Measurements from ENCODE around the gene ADCY2.

The ADCY2 gene

DNA sequence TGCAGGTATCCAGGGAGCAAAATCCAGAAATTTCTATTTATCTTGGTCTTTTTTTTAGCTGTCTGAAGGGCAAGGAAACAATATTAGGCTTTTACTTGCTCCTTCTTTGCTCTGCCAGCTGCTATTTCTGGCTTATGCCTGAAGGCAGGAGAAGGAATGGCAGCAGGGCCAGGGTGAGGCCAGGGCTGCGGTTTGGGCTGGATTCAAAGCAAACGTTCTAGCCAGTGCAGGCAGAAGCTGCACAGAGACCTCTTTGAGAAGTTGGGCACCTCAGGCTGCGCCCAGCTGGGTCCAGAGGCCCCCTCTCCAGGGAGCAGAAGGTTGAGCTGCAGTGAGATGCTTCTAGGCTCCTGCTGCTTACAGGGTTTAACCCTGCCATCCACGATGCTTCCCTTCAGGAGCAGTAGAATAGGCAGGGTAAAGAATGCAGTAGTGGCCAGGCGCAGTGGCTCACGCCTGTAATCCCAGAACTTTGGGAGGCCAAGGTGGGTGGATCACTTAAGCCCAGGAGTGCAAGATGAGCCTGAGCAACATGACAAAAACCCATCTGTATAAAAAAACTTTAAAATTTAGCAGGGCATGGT lies 201.2 kb downstream of the ADCY2 start:
- DNase-seq (ENCODE audit: low read depth), result no peak

DNA sequence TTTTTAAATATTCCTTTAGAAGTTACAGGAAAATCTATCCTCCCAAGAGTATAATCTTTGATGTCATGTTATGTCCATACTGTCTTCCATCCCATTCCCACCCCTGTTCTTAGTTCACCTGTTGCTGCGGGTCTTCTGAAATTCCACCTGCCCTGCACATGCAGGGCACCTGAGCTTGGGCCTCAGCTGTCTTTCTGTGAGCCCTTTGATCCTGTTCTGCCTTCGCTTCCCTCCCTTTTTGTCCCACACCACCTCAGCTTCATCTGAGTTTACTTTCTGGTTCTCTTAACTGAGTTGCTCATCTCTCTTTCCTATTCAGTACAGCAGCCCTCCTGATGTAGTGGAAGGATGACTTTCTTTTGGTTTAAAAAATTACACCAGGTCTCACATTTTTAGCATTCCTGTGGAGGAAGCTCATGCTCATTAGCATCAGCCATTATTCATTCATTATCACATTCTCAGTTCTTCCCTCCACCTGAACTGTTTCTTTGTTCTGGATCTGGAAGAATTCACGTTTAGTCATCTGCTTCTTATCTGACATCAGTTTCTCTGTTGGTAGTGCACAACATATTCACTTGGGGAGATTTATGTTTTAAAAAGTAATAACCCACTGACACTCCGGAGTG lies 211.0 kb downstream of the ADCY2 start:
- no peak for DNase-seq (ENCODE audit: low read depth)

DNA sequence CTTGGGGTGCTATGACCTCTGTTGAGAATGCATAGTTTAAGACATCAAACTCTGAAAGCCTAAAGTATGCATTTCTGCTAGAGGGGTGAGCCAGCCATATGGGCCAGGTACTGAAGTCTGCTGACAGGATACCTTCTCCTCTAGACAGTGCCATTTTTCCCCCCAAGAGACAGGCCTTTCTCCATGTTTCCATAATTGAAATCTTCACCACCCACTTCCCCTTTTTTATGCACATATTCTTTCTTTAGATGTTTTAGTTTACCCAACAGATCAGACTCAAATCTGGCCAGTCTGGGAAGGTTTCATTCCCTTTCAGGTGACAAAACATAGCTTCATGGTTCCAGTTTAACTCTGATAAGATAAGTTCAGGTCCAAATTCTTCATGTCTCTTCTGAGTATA lies 212.8 kb downstream of the ADCY2 start:
- no peak for DNase-seq (ENCODE audit: low read depth)

DNA sequence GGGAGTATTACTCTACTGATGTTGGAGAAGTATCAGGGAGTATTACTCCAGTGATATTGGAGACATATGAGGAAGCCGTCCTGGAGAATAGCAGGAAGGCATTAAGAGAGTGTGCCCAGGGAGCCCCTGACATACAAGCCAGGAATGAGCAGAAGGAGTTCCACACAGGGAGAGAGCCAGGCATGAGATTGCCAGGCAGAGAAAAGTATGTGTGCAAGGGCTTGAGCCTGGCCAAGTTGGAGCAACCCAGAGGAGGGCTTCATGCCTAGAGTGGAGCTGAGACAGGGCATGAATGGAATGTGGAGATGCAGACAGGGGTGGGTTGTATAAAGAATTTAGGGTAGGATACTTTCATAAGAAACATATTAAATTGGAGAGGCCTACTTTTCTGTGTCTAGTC lies 213.8 kb downstream of the ADCY2 start:
- DNase-seq (ENCODE audit: low read depth), result no peak

DNA sequence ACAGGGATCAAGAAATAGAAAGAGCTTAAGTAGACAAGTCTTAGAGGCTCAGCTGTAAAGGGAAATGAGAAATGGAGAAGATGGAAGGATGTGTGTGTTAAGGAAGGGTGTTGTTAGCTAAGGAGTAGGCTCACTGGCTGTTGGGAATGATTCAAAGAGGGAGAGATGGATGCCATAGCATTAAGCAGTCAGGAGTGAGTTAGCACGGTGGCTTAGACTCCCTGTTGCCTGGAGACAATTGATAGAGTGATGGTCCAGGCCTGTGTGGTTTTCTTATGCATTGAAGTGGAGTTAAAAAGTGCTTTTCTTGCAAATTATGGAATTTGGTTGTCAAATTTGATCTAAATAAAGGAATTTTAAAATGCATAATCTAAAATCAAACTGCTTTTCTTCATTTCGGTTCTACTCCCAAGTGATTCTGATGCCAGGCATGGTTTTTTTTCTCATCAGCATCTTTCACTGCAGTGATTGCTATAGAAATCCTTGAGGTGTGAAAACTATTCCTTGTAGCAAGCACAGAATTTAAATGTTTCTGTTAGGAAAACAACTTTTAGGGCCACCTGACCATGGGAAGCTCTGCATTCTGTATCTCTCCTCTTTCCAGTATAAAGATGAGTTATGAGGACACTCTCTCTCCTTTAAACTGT lies 214.7 kb downstream of the ADCY2 start:
- no peak for DNase-seq (ENCODE audit: low read depth)

DNA sequence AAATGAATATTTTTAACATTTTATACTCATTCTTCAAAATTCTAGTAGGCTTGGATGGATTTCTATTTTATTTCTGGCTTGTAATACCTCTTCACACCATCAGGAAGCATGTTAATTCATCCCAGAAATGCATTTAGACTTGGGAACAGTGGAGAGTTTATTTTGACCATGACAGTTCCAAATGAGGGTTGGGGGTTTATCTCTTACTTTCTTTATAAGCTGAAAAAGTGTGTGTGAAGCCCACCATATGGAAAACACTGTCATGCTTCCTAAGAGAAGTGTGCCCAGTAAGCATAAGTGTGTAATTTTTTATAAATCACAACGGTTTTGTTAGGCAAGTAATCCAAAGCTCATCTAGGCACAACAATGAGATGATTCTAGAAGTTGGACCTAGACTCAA lies 215.6 kb downstream of the ADCY2 start:
- no peak for DNase-seq (ENCODE audit: low read depth)

DNA sequence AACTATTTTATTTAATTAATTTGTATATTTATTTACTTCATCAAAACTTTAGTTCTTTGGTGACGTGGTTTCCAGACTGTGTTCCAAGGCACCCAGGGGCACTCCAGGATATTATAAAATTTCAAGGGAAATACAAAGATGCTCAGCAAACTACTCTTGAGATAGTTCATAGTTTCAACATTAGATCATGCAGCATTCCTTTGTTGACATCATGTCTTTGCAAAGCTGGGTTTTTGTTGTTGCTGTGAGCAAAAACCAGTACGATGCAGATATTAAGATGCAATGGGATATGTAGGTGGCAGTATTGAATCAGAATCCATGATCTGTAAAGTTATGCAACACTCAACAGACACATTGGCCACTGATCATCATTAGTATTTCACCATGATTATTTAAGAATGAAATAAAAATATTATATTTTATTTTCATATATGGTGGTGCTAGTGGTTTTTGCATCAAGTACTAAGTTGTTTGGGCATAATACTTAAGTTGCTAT lies 219.7 kb downstream of the ADCY2 start:
- DNase-seq (ENCODE audit: low read depth), result no peak

DNA sequence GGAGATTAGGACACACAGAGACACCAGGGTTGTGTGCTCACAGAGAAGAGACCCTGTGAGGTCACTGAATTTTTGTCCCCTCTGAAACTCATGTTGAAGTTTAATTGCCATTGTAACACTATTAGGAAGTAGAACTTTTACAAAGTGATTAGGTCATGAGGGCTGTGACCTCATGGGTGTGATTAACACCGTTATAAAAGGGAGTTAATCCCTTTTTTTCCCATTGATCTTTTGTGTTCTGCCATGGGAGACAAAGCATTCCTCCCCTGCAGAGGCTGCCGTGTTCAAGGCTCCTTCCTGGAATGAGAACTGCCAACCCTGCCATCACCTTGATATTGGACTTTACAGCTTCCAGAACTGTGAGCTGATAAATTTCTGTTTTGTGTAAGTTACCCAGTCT lies 221.0 kb downstream of the ADCY2 start:
- no peak for DNase-seq (ENCODE audit: low read depth)

DNA sequence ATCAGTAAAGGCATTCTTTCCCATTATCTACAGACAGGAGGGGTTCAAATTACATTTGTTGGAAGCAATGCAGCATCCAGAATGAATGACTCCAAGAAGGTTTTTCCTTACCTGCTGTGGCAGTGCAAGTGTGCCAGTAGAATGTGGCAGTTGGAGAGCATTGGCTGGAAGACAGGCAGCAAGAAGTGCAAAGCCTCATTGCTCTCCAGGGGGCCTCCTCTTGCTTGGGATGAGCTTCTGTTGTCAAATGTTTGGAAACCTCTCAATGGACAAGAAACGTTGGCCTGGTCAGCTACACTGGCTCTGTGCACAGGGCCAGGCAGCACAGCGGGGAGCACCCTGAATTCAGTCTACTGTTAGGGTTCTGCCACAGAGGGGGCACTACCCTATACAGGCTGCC lies 226.6 kb downstream of the ADCY2 start:
- DNase-seq (ENCODE audit: low read depth), result no peak

DNA sequence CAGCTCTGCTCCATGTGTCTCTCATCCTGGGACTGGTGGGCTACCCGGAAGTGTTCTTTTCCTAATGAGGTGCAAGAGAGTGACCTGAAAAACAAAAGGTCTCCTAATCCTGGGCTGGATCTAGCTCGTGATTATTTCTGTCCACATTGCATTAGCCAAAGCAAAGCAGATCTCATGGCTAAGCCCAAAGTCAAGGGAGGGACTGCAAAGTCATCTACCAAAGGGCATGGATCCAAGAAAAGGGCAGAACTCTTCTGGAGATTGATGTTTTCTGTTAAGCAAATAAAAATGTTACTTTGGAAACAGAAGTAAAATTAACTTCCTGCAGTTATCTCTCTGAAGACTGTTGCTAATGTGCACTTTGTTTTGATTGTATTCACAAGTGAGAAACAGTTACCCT lies 229.8 kb downstream of the ADCY2 start:
- DNase-seq (ENCODE audit: low read depth), result no peak

DNA sequence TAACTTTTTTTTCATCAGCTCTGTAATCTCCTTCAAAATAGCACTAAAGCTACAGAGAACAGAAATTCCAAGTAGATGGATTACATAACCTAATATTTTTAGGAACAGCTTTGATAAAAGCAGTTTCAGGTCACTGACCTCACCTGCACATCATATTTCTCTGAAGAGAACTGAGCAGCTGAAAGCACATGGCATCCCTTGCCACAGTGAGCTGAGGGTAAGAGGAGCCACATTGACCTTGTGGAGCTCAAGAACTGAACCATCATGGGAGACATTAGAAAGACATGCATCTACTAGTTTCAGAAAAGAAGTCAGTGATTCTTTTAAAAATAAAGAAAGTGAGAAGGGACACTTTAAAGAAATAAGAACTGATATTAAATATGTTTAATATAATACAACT lies 232.3 kb downstream of the ADCY2 start:
- DNase-seq (ENCODE audit: low read depth), result no peak

DNA sequence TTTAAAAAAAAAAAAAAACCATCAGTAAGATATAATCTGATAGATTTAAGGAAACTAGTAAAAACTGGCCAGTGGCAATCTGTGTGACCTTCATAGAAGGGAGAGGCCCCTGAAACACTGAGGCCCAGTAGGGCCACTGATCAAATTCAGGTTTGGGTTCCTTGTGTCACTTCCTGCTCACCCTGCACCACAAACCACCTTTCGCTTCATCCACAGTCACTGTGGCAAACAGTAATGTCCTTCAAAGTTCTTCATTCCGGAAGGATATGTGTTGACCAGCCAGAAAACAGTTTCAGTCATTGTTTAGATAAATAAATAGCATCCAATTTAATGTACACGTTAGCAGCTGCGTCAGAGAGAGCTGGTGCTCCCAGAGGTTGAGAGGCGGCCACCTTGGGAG lies 232.9 kb downstream of the ADCY2 start:
- DNase-seq (ENCODE audit: low read depth), result no peak

DNA sequence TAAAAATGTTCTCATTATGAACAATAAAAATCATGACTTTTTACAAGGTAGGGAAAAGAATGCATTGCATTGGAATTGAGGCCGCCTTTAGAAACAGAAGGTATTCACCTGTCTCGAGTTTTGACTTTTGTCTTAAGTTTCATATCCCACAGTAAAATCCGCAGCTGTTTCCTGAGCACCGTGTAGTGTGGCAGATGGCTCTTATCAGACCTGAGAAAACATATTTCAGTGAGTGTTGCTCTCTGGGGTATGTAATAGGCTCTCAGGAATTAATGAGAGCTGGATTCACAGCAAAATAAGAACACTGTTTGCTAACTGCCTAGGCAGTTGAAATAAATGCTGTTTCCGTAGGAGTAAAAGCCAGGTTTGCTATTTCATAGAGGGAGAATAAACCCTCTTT lies 233.6 kb downstream of the ADCY2 start:
- DNase-seq (ENCODE audit: low read depth), result no peak

DNA sequence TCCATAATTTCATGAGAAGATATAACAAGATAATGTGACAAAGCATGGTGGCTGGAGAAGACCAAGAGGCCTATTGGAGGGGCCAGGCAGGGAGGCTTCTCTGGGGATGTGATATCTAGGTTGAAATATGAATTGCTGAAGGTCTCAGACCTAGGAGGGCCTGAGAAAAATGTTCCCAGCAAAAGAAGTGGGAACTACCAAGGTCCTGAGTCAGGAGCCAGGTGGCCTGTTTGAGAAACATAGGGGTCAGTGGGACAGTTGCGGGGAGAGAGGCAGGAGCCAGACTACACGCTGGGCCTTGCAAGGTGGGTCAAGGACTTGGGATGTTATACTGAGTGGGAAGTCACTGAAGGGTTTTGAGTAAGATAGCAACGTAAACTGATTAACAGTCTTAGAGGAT lies 238.9 kb downstream of the ADCY2 start:
- DNase-seq (ENCODE audit: low read depth), result no peak

DNA sequence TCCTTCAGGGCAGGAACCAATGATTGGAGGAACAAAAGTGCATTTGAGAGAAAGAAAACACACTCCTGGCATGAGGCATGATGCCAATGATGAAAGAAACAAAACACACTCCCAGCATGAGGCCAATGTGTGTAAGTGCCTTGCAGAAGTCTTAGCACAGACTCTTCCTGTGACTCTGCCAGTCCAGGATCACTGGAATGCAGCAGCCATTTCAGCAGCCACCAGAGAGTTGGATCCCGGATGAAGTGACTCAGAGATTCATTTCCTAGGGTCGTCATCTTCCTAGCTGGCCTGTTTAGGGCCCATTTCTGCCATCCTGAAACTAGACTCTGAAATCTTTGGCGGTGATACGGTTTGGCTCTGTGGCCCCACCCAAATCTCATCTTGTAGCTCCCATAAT lies 242.5 kb downstream of the ADCY2 start:
- DNase-seq (ENCODE audit: low read depth), result no peak

DNA sequence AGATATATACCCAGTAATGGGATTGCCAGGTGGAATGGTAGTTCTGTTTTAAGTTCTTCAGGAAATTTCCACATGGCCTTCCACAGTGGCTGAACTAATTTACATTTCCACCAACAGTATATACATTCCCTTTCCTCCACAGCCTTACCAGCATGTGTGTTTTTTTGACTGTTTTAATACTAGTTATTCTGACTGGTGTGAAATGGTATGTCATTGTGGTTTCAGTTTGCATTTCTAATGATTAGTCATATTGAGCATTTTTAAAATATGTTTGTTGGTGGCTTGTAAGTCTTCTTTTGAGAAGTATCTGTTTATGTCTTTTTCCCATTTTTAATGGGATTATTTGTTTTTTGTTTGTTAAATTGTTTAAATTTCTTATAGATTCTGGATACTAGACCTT lies 246.1 kb downstream of the ADCY2 start:
- DNase-seq (ENCODE audit: low read depth), result no peak

DNA sequence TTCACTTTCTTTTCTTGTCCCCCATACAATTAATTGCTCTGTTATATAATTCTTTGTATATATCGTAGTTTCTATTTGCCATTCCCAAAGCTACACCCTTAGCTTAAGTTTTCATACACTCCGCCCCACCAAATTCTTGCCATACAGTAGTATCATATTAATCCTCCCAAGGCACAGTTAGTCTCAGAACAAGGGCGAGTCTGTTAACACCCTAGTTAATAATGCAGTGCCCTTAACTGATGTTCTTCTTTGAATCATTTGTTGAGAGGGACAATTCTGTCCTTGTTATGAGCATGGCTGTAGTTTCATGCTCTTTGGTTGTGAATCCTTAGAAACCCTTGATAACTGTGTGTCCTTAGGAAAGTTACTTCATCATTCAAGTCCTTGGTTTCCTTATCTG lies 248.8 kb downstream of the ADCY2 start:
- no peak for DNase-seq (ENCODE audit: low read depth)

DNA sequence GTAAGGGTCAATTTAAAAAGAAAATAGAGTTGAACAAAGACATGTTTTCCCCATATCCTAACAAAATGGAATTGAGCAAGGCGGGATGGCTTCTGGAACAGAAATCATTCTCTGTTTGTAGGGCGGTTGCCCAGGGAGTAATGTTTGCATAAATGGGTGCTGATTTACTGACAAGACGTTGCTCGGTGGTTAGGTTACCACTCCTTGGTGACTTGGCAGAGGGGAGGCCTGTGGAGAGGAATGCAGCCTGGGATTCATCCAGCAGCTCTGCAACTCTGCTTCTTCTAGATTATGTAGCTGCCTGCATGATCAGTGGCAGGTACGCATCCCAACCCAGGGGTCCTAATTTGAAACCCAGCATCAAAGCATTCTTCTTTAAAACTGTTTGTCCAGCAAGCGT lies 254.8 kb downstream of the ADCY2 start:
- no peak for DNase-seq (ENCODE audit: low read depth)

DNA sequence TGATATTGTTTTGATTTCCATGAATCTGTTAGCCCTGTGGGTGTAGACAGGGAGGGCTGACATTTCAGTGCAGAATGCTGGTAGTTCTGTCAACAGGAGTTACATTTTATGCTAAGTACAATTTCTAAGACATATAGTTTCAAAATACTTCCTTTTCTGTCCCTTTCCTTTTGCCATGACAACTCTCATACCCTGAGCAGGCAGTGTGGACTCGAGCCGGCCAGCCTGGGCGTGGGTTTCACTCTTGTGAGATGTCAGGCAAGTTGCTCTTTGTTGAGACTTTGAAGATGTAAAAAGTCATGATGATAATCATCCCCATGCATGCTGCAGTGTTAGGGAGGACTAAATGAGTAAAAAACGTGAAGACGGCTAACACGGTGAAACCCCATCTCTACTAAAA lies 257.1 kb downstream of the ADCY2 start:
- no peak for DNase-seq (ENCODE audit: low read depth)

DNA sequence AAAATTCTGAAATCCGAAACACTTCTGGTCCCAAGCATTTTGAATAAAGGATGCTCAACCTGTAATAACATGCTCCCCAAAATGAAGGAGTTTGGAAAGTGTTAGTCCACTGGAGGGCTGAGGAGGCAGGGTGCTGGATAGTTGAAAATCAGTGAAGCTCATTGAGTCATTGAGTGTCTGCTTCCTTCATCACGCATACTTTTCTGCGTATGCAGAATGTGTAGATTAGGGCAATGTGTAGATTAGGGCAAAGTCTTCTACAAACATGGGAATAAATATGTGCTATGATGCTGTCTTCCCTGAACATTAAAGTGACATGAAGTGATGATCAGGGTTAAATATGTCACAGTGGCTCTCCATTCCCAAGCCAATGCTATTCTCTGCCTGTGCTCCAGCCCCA lies 261.2 kb downstream of the ADCY2 start:
- DNase-seq (ENCODE audit: low read depth), result no peak

DNA sequence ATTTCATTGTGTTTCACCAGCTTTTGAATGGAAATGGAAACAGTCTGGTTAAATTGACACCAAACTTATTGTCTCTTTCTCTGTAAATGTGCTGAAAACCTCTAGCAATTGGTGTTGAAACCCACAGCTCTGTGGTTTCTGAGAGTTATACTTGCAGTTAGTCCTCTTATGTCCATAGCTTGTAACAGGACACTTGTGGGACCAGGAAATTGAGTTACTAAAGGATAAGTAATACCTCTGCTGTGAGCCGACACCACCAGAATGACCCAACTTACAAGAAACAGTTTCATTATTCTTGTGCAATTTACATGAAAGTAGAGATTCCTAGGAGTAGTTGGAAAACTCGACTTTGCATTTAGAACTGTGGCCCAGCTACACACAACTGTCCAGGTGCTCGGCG lies 263.5 kb downstream of the ADCY2 start:
- no peak for DNase-seq (ENCODE audit: low read depth)

DNA sequence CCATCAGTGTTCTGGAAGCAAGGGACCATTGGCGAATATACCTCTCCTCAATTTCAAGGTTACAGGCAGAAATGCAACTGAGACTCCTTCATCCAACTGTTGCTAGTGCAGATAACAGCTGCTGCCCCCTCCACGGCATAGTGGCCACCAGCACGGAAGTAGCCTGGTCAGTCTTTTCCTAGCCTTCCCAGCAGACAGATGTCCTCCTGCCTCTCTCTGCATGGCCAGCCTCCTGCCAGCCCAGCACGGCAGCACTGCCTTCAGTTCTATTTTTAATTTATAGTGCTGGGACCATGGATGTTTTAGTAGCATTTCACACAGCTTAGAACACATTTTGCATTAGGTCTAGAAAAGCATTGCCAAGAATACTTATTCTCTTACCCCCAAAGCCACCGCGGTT lies 266.4 kb downstream of the ADCY2 start:
- DNase-seq (ENCODE audit: low read depth), result no peak

DNA sequence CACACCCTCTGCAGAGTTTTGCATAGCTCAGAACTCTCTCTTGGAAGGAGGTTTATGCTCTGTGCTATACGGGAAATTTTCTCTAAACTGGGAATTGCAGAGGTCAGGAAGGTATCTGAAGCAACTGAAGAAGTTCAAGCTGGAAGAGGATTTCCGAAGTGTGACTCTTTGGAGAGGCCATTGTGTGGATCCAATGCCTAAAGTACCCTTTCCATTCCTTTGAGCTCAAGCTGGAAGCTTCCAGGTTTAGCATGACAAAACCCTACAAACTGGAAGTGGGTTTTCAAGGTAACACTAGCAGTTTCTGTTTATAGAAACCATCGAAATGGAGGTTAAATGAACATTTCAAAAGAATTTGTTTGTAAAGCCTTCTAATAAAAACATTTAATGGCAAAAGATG lies 267.9 kb downstream of the ADCY2 start:
- DNase-seq (ENCODE audit: low read depth), result no peak

DNA sequence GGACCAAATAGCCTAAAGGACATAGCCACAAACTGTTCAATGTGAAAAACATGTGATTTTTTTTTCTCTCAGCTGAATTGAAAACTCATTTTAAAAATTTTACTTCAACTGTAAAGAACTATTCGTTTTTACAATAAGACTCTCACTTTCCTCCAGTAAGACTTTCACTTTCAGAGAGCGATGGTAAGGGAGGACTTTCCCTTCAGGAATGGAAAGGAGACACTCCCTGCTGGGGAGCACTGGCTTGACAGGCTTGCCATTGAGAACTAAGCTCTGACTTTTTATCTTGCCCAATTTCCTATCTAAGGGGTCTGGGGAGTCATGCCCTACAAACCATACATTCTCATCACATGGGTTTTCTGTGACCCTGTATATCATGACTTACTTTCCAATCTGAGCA lies 268.3 kb downstream of the ADCY2 start:
- DNase-seq (ENCODE audit: low read depth), result no peak
